ENCODE data around the gene DOC2A.
"Not testable (repeated sequence)": the region's sequence is repeated elsewhere in the genome, so short reads cannot be mapped to it uniquely, and the experiment has no call there.

DOC2A gene

DNA sequence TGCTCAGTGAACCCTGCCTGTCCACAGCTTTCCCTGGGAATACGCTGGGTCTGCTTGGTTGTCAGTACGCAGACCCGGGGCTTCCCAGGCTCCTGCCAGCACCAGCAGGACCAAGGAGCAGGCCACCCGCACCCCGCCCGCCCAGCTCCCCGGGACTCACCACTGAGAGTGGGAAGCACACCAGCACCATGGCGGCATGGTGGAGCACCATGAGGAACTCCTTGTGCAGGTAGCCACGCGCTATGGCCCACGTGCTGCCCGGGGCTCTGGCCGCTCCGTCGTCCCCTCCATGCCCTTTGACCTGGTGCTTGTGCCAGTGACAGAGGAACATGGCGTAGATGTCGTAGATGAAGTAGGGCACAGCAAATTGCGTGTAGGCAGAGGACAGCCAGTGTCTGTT is 15.6 kb upstream of the DOC2A start:
- no peak for DNase-seq

DNA sequence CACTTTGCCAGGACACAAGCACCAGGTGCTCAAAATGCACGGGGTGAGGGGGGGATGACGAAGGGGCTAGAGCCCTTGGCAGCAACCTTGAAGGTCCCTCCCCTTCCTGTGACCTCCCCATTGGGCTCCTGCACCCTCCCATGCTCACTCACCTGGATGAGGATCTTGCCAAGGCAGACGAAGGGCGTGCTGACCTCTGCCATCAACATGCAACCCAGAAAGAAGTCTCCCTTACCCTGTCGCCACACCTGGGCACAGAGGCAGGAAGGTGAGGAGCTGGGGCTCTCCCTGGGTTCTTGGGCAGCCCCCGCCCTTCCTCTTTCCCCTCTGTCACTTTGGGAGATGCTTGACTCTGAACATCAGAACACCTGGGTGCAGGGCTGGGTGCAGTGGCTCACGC is 14.7 kb upstream of the DOC2A start:
- no peak for DNase-seq

DNA sequence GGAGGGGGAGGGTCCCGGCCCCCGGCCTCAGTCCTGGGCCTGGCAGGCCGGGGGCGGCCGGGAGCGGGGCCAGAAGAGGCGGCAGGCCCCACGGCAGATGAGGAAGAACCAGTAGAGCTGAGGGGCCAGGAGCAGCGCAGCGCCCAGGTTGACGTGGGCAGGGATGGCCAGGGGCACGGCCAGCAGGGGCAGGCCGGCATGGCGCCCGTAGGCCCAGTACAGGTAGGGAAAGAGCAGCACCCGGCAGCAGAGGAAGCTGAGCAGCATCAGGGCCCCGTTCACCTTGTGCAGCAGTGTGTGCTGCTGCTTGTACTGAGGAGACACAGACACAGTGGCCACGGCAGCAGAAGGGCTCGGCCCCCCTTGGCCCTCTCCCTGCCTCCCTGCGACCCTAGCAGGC is 14.3 kb upstream of the DOC2A start:
- DNase-seq, result no peak

DNA sequence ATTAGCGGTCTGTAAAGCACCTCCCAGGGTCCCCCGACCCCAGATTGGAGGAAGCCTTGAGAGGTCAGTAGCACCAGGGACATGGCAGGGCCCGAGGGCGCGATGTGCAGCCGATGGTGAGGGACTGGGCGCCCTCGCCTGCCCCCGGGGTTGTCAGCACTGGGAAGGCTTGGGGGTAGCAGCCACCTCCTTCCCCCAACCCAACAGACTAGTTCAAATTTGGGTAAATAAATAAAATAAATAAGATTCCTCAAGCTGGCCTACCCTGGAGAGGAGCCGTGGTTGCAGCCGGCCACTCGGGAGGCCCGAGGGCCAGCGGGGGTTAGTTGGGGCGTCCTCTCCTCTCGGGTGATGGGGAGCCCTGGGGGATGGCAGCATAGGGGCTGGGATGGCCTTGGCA is 13.6 kb upstream of the DOC2A start:
- no peak for DNase-seq

- DNase-seq, result no peak
Observed at GRCh38 chr16:30023586-30023985, 12.8 kb upstream of the DOC2A start.

DNA sequence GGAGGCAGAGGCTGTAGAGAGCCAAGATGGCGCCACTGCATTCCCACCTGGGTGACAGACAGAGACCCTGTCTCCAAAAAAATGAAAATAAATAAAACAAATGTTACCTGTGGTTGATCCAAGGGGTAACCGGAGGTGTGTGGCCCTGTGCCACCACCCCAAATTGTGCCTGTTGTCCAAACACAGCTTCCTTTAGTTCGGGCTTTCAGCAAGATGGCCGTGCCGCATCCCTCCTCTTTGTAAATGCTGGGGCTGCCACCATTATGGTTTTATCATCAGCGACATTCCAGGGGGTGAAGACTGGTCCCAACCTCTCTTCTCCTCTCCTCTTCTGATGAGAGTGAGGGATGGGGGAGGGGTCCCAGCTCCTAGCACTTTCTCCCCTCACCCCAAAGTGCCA is 12.1 kb upstream of the DOC2A start, which contains the start of gene C16orf92:
Gene C16orf92 (plus strand): TSS at position 312 of the 400 bp plus-strand sequence. CDS start 143 bp downstream, outside the sequence.
- DNase-seq, result no peak

DNA sequence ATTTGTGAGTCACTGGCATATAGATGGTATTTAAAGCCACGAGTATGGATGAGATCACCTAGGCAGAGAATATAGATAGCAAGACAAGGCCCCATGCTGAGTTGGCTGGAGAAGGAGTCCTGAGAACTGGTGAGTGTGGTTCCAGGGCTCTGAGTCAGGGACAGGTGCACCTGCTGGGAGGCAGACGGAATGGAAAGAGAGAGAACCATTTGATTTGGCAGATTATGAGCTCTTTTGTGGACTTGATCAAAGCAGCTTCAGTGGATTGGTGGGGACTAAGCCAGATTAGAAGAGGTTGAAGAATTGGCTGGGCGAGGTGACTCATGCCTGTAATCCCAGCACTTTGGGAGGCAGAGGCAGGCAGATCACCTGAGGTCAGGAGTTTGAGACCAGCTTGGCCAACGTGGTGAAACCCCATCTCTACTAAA is 7.9 kb upstream of the DOC2A start:
- DNase-seq, result no peak

DNA sequence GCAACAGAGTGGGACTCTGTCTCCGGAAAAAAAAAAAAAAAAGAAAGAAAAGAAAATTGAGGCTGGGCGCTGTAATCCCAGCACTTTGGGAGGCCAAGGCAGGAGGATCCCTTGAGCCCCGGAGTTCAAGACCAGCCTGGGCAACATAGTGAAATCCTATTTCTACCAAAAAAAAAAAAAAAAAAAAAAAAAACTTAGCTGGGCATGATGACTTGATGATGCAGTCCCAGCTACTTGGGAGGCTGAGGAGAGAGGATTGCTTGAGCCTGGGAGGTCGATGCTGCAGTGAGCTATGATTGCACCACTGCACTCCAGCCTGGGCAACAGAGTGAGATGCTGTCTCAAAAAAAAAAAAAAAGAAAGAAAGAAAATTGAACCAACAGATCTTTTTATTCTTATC is 7.1 kb upstream of the DOC2A start:
- not testable (repeated sequence) for DNase-seq

GRCh38 chr16:30017277-30017656 is 6.4 kb upstream of the DOC2A start:
- DNase-seq, result no peak

DNA sequence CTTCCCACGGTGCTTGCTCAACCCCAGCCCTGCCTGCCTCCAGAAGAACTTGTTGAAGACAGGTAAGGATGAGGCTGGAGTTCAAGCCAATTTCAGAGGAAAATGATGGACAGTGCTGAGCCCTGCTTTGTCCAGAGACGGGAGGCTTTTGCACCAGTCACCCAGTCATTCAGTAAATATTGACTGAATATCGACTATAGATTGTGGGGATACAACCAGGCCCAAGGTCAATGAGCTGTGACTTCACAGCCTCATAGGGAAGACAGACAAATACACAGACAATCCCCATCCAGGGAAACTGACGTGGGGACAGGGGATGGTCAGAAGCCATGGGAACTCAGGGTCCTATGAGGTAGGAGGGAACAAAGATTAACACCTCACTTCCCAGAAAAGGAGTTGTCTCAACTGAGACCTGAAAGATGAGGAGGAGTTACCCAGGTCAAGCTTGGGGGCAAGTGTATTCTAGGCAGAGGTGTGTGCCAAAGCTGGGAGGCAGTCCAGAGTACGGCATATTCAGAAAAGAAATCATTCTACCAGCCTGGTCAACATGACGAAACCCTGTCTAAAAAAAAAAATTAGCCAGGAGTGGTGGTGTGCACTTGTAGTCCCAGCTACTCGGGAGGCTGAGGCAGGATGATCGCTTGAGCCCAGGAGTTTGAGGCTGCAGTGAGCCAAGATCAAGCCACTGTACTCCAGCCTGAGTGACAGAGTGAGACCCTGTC is 5.9 kb upstream of the DOC2A start:
- no peak for DNase-seq

GRCh38 chr16:30015450-30015849 is 4.6 kb upstream of the DOC2A start:
- DNase-seq, result not testable (repeated sequence)

DNA sequence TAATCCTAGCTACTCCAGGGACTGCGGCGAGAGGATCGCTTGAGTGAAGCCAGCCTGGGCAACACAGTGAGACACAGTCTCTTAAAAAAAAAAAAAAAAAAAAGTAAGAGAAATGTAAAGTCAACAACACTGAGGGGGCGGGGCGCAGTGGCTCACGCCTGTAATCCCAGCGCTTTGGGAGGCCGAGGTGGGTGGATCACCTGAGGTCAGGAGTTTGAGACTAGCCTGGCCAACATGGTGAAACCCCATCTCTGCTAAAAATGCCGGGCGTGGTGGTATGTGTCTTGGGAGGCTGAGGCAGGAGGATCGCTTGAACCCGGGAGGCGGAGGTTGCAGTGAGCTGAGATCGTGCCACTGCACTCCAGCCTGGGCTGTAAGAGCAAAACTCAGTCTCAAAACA is 1.8 kb upstream of the DOC2A start:
- not testable (repeated sequence) for DNase-seq

DNA sequence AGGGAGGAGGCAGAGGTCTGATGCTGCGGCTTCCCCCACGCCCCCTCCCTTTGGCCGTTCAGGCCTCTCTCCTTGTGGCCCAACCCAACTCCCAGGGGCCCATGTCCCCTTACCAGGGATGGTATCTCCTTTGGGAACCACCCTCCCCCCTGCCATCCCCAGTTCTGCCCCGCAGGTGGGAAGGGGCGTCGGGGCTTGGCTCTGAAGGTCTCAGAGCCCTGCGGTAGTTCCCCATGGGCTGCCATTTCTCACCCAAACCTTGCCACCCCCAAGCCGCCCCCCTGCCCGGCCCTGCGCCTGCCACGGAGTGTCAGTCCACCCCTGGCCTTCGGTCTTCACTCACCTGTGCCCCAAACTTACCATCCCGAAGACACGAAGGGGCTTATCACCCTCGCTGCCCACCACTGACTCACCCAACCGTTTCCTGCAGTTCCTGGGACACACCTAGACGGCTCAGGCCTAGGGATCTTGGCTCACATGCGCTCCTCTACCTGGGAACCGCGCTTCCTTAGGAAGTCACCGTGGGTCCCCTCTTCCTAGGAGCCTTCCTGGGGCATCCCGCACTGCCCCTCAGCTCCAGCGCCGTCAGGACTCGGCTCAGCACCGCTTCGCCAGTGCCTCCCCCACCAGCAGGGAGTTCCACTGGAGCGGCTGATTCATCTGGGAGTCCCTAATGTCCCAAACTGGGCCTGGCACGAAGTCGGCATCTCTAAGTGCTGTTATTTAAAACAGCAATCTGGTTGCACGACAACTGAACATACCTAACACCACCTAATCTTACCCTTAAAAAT is 1.1 kb upstream of the DOC2A start:
- DNase-seq, result no peak

GRCh38 chr16:30009990-30010843 is 610 bp downstream of the DOC2A start:
- DNase-seq, result no peak

DNA sequence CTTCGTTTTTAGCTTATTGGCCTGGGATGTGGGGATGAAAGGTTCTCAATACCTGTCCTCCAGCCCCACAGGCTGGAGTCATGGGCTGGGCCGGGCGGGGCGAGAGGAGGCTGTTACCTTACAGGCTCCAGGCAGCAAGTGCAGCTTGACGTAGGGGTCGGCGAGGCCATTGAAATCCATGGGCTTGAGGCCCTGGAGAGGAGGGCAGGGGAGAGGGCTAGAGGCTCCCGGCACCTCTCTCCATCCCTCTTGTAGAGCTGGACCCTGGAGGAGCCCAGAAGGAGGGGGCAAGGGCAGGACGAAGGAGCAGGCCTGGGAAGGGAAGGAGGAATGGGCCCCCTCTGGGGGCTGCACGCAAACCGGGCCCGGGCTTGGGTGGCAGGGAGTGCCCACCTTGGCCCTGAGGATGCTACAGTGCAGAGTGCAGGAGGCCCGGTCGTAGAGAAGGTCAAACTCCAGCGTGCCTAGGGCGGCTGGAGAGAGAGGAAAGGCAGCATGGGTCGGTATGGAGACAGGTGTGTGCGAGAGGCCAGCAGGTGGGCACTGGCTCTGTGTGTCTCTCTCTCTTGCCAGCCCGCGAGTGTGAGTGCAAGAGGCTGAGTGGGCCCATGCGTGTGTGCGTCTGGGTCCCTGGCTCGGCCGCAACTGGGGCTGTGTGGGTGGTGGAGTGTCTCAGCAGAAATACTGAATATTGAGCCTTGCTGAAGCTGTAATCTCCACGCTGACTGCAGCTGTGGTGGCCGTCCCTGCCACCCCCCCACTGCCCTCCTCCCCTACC is 1.6 kb downstream of the DOC2A start:
- DNase-seq, result no peak

GRCh38 chr16:30007378-30007895 is 3.4 kb downstream of the DOC2A start:
- DNase-seq, result no peak

DNA sequence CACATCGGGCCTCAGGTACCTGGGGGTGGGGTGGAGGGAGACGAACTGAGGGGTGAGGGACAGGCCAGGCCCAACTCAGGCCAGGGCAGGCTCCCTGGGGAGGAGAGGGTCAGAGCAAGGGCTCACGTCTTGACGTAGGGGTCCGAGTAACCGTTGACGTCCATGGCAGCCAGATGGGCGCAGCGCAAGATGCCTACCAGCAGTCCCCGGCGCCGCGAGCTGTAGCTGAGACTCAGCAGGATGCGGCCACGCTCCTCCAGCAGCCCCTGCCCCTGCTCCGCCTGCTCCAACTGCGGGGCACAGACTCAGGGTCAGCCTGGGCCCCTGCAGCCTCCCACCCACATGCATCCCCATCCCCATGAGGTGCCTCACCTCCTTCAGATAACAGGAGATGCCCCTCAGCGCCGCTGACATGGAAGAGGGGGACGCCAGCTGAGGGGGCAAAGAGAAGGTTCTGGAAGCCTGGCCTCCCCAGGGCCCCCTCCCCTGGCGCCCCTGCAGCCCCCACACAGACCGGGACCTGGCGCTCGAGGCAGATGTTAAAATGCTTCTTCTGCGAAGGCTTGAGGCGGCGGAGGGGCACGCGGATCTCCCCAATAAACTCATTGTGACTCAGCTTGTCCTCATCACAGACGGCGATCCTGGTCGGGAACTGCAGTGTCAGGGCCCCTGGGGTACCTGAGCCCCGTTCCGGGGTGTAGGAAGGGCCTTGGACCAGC is 4.0 kb downstream of the DOC2A start:
- no peak for DNase-seq

DNA sequence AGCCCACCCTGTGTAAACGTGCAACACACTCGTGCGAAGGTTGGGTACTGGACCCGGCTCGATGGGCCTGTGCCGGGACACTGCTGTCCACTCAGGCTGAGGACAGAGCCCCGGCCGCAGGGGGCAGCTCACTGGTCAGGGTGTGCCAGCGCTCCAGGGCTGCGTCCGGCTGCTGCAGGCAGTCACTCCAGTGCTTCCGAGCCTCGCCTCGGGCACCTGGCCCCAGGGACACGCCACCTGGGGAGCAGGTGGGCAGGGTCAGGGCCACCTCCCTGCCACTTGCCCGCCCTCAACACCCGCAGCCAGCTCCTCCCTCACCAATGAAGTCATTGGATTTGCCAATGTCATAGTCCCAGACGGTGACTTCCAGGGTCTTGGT is 4.7 kb downstream of the DOC2A start:
- DNase-seq, result no peak

DNA sequence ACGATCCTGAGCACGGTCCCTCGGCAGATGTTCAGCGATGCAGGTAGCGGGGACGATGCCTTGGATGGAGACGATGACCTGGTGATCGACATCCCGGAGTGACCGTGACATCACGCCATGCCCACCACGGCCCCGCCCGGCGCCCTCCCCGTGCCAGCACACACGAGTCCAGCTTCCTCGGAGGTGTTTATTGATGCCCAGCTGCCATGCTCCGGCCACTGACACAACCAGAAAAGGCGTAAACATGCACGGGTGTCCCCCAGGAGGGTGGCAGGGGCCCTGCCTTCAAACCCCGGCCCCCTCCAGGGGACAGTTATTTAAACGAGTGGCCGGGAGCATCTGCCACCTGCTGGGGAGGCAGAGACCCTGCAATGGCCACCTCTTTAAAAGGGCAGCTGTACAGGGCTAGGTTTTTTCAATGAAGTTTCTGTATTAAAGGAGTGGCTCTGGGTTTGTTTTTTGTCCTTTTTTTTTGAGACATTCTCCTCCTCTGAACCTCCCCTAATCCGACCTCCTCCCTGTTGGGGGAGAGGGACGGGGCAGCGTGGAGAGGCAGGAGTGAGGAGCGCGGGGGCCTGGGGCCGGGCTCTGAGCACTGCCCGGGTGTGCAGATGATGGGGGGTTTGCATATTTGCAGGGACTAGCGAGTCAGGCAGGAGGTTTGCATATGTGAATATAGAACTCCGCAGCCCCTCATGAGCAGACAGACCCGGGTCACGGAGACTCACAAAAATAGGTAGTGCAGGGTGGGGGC is 5.3 kb downstream of the DOC2A start:
- DNase-seq, result peak; percentile 53

- no peak for DNase-seq
Observed at GRCh38 chr16:30004811-30005242, 6.0 kb downstream of the DOC2A start.

- DNase-seq, result no peak
Observed at GRCh38 chr16:30004424-30004776, 6.4 kb downstream of the DOC2A start.

All from right hindlimb (tissue), 1 donor.